Neural progenitor cell (in vitro differentiated cells): ENCODE results near the gene ROBO4.

Experiments used
- EZH2phosphoT487 ChIP-seq: fragments of 200-600 bp; sonication (generic); IDR thresholded peaks from 2 replicates; pipeline ENCODE4 v1.6.1; 2017; ENCODE audit warnings: antibody characterized with exemption
- TF ChIP-seq, protein P1 (sequence below): fragments of 200-600 bp; sonication (generic); IDR thresholded peaks from 2 replicates; pipeline ENCODE4 v1.5.1; 2017; ENCODE audit warnings: antibody characterized with exemption, mild to moderate bottlenecking

DNA sequence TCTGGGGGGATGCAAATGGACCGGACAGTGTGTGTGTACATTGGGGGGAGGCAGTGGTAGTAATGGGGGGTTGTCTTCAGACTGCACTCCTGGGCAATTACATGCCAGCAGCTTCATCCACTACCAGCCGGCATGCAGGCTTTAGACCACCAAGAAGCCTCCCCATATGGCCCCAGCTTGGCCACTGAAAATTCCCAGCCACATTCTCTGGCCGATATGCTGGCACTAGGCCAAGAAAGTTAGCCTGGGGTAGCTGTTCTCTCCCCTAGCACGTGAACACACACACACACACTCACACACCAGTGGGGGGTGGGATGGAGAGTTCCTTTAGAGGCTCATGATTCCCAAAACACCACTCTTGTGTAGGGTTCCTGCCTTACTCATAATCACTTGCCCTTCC lies 36.0 kb downstream of the ROBO4 start:
- TF ChIP-seq, protein P1, sequence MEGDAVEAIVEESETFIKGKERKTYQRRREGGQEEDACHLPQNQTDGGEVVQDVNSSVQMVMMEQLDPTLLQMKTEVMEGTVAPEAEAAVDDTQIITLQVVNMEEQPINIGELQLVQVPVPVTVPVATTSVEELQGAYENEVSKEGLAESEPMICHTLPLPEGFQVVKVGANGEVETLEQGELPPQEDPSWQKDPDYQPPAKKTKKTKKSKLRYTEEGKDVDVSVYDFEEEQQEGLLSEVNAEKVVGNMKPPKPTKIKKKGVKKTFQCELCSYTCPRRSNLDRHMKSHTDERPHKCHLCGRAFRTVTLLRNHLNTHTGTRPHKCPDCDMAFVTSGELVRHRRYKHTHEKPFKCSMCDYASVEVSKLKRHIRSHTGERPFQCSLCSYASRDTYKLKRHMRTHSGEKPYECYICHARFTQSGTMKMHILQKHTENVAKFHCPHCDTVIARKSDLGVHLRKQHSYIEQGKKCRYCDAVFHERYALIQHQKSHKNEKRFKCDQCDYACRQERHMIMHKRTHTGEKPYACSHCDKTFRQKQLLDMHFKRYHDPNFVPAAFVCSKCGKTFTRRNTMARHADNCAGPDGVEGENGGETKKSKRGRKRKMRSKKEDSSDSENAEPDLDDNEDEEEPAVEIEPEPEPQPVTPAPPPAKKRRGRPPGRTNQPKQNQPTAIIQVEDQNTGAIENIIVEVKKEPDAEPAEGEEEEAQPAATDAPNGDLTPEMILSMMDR: no peak
- no peak for TF ChIP-seq EZH2phosphoT487
